H1 (cell line): ENCODE data around the gene LRG1. TPM values are rescaled to one million over a fixed set of nuclear protein-coding genes. Genes with fewer than 3 reads are reported as not detected.

Experiments
- CTCF ChIA-PET: fragments of 300-600 bp; sonication (Branson Sonifier 250); formaldehyde crosslinking; loops from one replicate; lab custom pipeline; 2021; ENCODE audit not compliant: partially characterized antibody; lab: Charles Lee
- POLR2A ChIA-PET: fragments of 300-600 bp; sonication (Branson Sonifier 250); formaldehyde crosslinking; loops from one replicate; lab custom pipeline; 2021; ENCODE audit warnings: inconsistent platforms; ENCODE audit not compliant: partially characterized antibody; lab: Charles Lee
- DNase-seq, 2 experiments: peaks; one replicate each; pipeline versions ENCODE4 v3.0.0 to v3.0.0-alpha.2; 2010 to 2022; ENCODE audit warnings: low spot score in 2 of 2, low read depth in 1 of 2, mixed read lengths in 1 of 2
- FAIRE-seq: peaks from 2 replicates; lab custom pipeline; 2011; peaks lifted over from hg19 to GRCh38; lab: Jason Lieb, UNC
- H2AFZ ChIP-seq: 2 replicates; pipeline ENCODE4 v1.8.1; 2012; ENCODE audit warnings: low read length, inconsistent platforms
- H2AK5ac ChIP-seq: 2 replicates; pipeline ENCODE4 v1.6.1; 2013; ENCODE audit warnings: low read depth, low read length
- H2BK120ac ChIP-seq: replicated peaks from 2 replicates; pipeline ENCODE3; 2013; ENCODE audit warnings: low read depth, low read length, inconsistent platforms
- H2BK12ac ChIP-seq: 2 replicates; pipeline ENCODE4 v1.6.1; 2013; ENCODE audit warnings: low read depth, low read length
- H2BK15ac ChIP-seq: 2 replicates; pipeline ENCODE4 v1.6.1; 2013; ENCODE audit warnings: low read length
- H2BK20ac ChIP-seq: 2 replicates; pipeline ENCODE4 v1.6.1; 2013; ENCODE audit warnings: low read length
- H2BK5ac ChIP-seq: 2 replicates; pipeline ENCODE4 v1.6.1; 2013; ENCODE audit warnings: low read depth, low read length
- H3K14ac ChIP-seq: 2 replicates; pipeline ENCODE4 v1.6.1; 2013; ENCODE audit warnings: inconsistent platforms; ENCODE audit not compliant: insufficient read length
- H3K18ac ChIP-seq: 2 replicates; pipeline ENCODE4 v1.6.1; 2013; ENCODE audit warnings: low read length; ENCODE audit errors: extremely low read depth
- H3K23ac ChIP-seq: 2 replicates; pipeline ENCODE4 v1.6.1; 2013; ENCODE audit warnings: inconsistent platforms; ENCODE audit not compliant: insufficient read length
- H3K23me2 ChIP-seq: 2 replicates; pipeline ENCODE4 v1.6.1; 2013; ENCODE audit warnings: low read depth, low read length
- H3K27ac ChIP-seq: 2 replicates; pipeline ENCODE4 v1.6.1; 2011; ENCODE audit warnings: low read depth, low read length, inconsistent platforms
- H3K27me3 ChIP-seq, 4 experiments: replicated peaks in 1 of 4; 1 replicate in 1 of 4; 2 replicates in 3 of 4; pipeline versions ENCODE4 v1.6.1 to v1.8.1; 2011 to 2013; ENCODE audit warnings: low read length in 3 of 4, mild to moderate bottlenecking in 3 of 4, inconsistent platforms in 2 of 4, mixed read lengths in 2 of 4, moderate library complexity in 1 of 4; ENCODE audit not compliant: control insufficient read depth in 3 of 4, insufficient read depth in 3 of 4; ENCODE audit errors: extremely low read depth in 1 of 4
- H3K36me3 ChIP-seq, 4 experiments: 2 replicates each; pipeline versions ENCODE4 v1.6.1 to v1.8.1; 2011 to 2013; ENCODE audit warnings: mild to moderate bottlenecking in 4 of 4, low read length in 3 of 4, moderate library complexity in 2 of 4, control low read depth in 1 of 4, inconsistent platforms in 1 of 4; ENCODE audit not compliant: insufficient read depth in 4 of 4, control insufficient read depth in 2 of 4
- H3K4ac ChIP-seq: replicated peaks from 2 replicates; pipeline ENCODE3; 2013; ENCODE audit warnings: low read length, low read depth, mixed read lengths, inconsistent platforms; ENCODE audit not compliant: insufficient read length
- H3K4me1 ChIP-seq, 4 experiments: replicated peaks in 1 of 4; 1 replicate in 1 of 4; 2 replicates in 3 of 4; pipeline versions ENCODE4 v1.6.1 to v1.8.1; 2011 to 2013; ENCODE audit warnings: low read length in 3 of 4, inconsistent platforms in 2 of 4, mixed read lengths in 1 of 4; ENCODE audit not compliant: insufficient read depth in 4 of 4, control insufficient read depth in 3 of 4
- H3K4me2 ChIP-seq, 2 experiments: 2 replicates each; pipeline versions ENCODE4 v1.6.1 to v1.8.1; 2011 to 2013; ENCODE audit warnings: low read depth in 2 of 2, low read length in 2 of 2, control low read depth in 1 of 2, inconsistent platforms in 1 of 2, mild to moderate bottlenecking in 1 of 2; ENCODE audit not compliant: insufficient read depth in 1 of 2
- H3K4me3 ChIP-seq, 4 experiments: fragments of 200-600, 300-600 bp in 1 of 4; sonication (generic), shearing (Covaris generic), sonication (Bioruptor Twin) in 1 of 4; 2 replicates each; pipeline versions ENCODE4 v1.5.1 to v1.8.1; 2011 to 2016; ENCODE audit warnings: low read length in 4 of 4, low read depth in 3 of 4, control low read depth in 2 of 4, inconsistent platforms in 2 of 4, mild to moderate bottlenecking in 2 of 4, mixed read lengths in 1 of 4, moderate library complexity in 1 of 4; ENCODE audit not compliant: insufficient read depth in 2 of 4; ENCODE audit errors: extremely low read depth in 1 of 4
- H3K56ac ChIP-seq: replicated peaks from 2 replicates; pipeline ENCODE3; 2013; ENCODE audit warnings: low read depth, mild to moderate bottlenecking, mixed read lengths, low read length, inconsistent platforms; ENCODE audit not compliant: insufficient read length
- H3K79me1 ChIP-seq: 2 replicates; pipeline ENCODE4 v1.6.1; 2013; ENCODE audit warnings: low read depth, low read length, control low read depth
- H3K79me2 ChIP-seq, 2 experiments: 2 replicates each; pipeline versions ENCODE4 v1.6.1 to v1.8.1; 2012 to 2013; ENCODE audit warnings: low read length in 2 of 2, mild to moderate bottlenecking in 2 of 2, inconsistent platforms in 1 of 2; ENCODE audit not compliant: insufficient read depth in 2 of 2, control insufficient read depth in 1 of 2
- H3K9ac ChIP-seq, 4 experiments: replicated peaks in 1 of 4; 1 replicate in 1 of 4; 2 replicates in 3 of 4; pipeline versions ENCODE4 v1.6.1 to v1.8.1; 2011 to 2013; ENCODE audit warnings: low read depth in 3 of 4, low read length in 3 of 4, control low read depth in 2 of 4, mild to moderate bottlenecking in 2 of 4, moderate library complexity in 2 of 4, inconsistent platforms in 1 of 4; ENCODE audit errors: extremely low read depth in 1 of 4
- H3K9me3 ChIP-seq, 2 experiments: 2 replicates each; pipeline versions ENCODE4 v1.6.1 to v1.8.1; 2012 to 2013; ENCODE audit warnings: mild to moderate bottlenecking in 2 of 2, moderate library complexity in 2 of 2, control low read depth in 1 of 2, inconsistent platforms in 1 of 2, low read depth in 1 of 2, low read length in 1 of 2, mixed read lengths in 1 of 2; ENCODE audit not compliant: insufficient read depth in 2 of 2
- H4K20me1 ChIP-seq, 2 experiments: replicated peaks in 1 of 2; 2 replicates each; pipeline versions ENCODE3 to v1.8.1; 2011 to 2013; ENCODE audit warnings: inconsistent platforms in 2 of 2, low read length in 2 of 2, mild to moderate bottlenecking in 1 of 2; ENCODE audit not compliant: insufficient read depth in 2 of 2, control insufficient read depth in 1 of 2
- H4K5ac ChIP-seq: 2 replicates; pipeline ENCODE4 v1.6.1; 2013; ENCODE audit warnings: low read length, low read depth, mixed read lengths, inconsistent platforms; ENCODE audit not compliant: insufficient read length
- H4K8ac ChIP-seq: 2 replicates; pipeline ENCODE4 v1.8.0; 2013; ENCODE audit warnings: mild to moderate bottlenecking, moderate library complexity, low read length, inconsistent platforms; ENCODE audit not compliant: insufficient read depth; ENCODE audit errors: extremely low read depth
- H4K91ac ChIP-seq: replicated peaks from 2 replicates; pipeline ENCODE3; 2013; ENCODE audit warnings: low read length, mixed read lengths, inconsistent platforms; ENCODE audit not compliant: insufficient read length
- ATF3 ChIP-seq: IDR thresholded peaks from 2 replicates; pipeline ENCODE4 v1.6.1; 2011; ENCODE audit warnings: low read depth, mild to moderate bottlenecking, low read length; ENCODE audit not compliant: insufficient read depth
- BACH1 ChIP-seq: IDR thresholded peaks from 2 replicates; pipeline ENCODE4 v1.6.1; 2012; ENCODE audit warnings: low read length, improper control_type of control experiment
- CBX8 ChIP-seq: fragments of 300-800, 300-1000 bp; sonication (generic); IDR thresholded peaks from 2 replicates; pipeline ENCODE4 v1.7.1; 2016; ENCODE audit warnings: low read depth, low read length, borderline replicate concordance
- CHD2 ChIP-seq: IDR thresholded peaks from 2 replicates; pipeline ENCODE4 v1.6.1; 2012; ENCODE audit warnings: low read length, improper control_type of control experiment
- EP300 ChIP-seq, 2 experiments: IDR thresholded peaks; 1 replicate in 1 of 2; 2 replicates in 1 of 2; pipeline ENCODE4 v1.6.1; 2011 to 2012; ENCODE audit warnings: low read depth in 2 of 2, low read length in 2 of 2, mild to moderate bottlenecking in 2 of 2, borderline replicate concordance in 1 of 2, inconsistent platforms in 1 of 2, moderate library complexity in 1 of 2
- HDAC2 ChIP-seq, 2 experiments: fragments of 300-600 bp in 1 of 2; sonication (generic) in 1 of 2; IDR thresholded peaks; 2 replicates each; pipeline ENCODE4 v1.6.1; 2011 to 2012; ENCODE audit warnings: low read depth in 2 of 2, low read length in 2 of 2, mild to moderate bottlenecking in 2 of 2, moderate library complexity in 2 of 2, borderline replicate concordance in 1 of 2, inconsistent platforms in 1 of 2
- POLR2AphosphoS5 ChIP-seq: IDR thresholded peaks from 2 replicates; pipeline ENCODE4 v1.6.1; 2011; ENCODE audit warnings: low read depth, low read length
- POU5F1 ChIP-seq: IDR thresholded peaks from 2 replicates; pipeline ENCODE4 v1.6.1; 2011; ENCODE audit warnings: low read depth, mild to moderate bottlenecking, low read length, moderate library complexity
- SP1 ChIP-seq: IDR thresholded peaks from 2 replicates; pipeline ENCODE4 v1.6.1; 2011; ENCODE audit warnings: low read depth, low read length
- TAF7 ChIP-seq: optimal IDR thresholded peaks from 2 replicates; pipeline ENCODE3; 2011; ENCODE audit warnings: low read depth, mild to moderate bottlenecking, inconsistent platforms, low read length, moderate library complexity, borderline replicate concordance
- USF2 ChIP-seq: IDR thresholded peaks from 2 replicates; pipeline ENCODE4 v1.6.1; 2011; ENCODE audit warnings: low read length, improper control_type of control experiment
- WGBS, 2 experiments: shearing (Covaris generic) in 1 of 2; methylation state at CpG; one replicate each; pipeline versions ENCODE4 v1.1.6 to v1.1.7; 2013 to 2015; ENCODE audit warnings: low lambda C conversion rate in 2 of 2, mixed read lengths in 2 of 2, inconsistent platforms in 1 of 2, low coverage in 1 of 2, missing lambda C conversion rate in 1 of 2; ENCODE audit not compliant: insufficient replicate concordance in 2 of 2, insufficient coverage in 1 of 2, insufficient read length in 1 of 2; ENCODE audit errors: extremely low coverage in 1 of 2, missing lambda C conversion rate in 1 of 2; 5-methylcytosine and 5-hydroxymethylcytosine counted together
- polyA plus RNA-seq, 7 experiments: library from polyadenylated mRNA; depleted of rRNA in 3 of 7; stranded (reverse) in 5 of 7; unstranded in 2 of 7; fragments of >200 nt in 5 of 7; fragments of 200-250 nt in 2 of 7; gene quantifications; 1 replicate in 5 of 7; 2 replicates in 1 of 7; 4 replicates in 1 of 7; pipeline versions ENCODE4 v1.2.1 to v1.2.3, GENCODE V29; 2011 to 2013; ENCODE audit warnings: missing spikeins in 2 of 7, mixed read lengths in 2 of 7
- total RNA-seq: library from RNA; stranded (reverse); fragmentation: NEBNext Ultra II Directional; extraction: Animal tissue kit (Norgen Biotek cat#: 25700); gene quantifications from 2 replicates; pipeline ENCODE4 v1.2.1, GENCODE V29; 2021

Gene LRG1
- total and polyA plus RNA-seq, 2 of the 8 experiments (the other 6 are each of a cell fraction or from before 2014, with no cell fraction given): 0.48 to 0.79 TPM

- H3K18ac ChIP-seq: no peak overlapping the region
- peaks cover 0 to 14% (median 7%) of the 10 kb centered on the region in 4 experiments; a peak in 4 of 7 replicates for H3K27me3 ChIP-seq
- peak overlapping the region; percentile 30 for H4K91ac ChIP-seq
- no peaks in the 10 kb centered on the region for H3K79me2 ChIP-seq
- no peak overlapping the region for H2AFZ ChIP-seq
- H3K56ac ChIP-seq: no peak overlapping the region
- peaks cover 4% of the 10 kb centered on the region; the same call in 1 of the 2 replicates for H3K23me2 ChIP-seq
- WGBS, 2 experiments: 84% methylated on average over 3 of the region's 3 CpGs; no CpG with 5 or more reads in 1 of the 2 experiments
- no peaks in the 10 kb centered on the region for H3K79me1 ChIP-seq
- peak overlapping the region; percentile 35 for H3K4ac ChIP-seq
- no peak overlapping the region for H2BK20ac ChIP-seq
- FAIRE-seq: no peak
- H4K8ac ChIP-seq: no peak overlapping the region
- no peak overlapping the region for H3K9ac ChIP-seq
- no peaks in the 10 kb centered on the region for H4K20me1 ChIP-seq
- no peak overlapping the region for H3K4me3 ChIP-seq
- no peak overlapping the region for H2BK15ac ChIP-seq
- no peak overlapping the region for H2BK5ac ChIP-seq
- H3K4me2 ChIP-seq: no peak overlapping the region
- H3K36me3 ChIP-seq: peaks cover 0 to 9% (median 0%) of the 10 kb centered on the region in 4 experiments; a peak in 1 of 8 replicates
- ChIA-PET CTCF (interaction anchor here (0.9 to 11.6 kb wide), 15 partner anchors 8 to 138 kb away, joined by 3 to 174 read pairs (median 4); no protein-coding TSS in a partner anchor), POLR2A (interaction anchor here (0.6 to 1.8 kb wide), 5 partner anchors 8 to 37 kb away, joined by 3 to 5 read pairs (median 3); partner anchors contain the start of gene PLIN4)
- no peak overlapping the region for H3K14ac ChIP-seq
- H3K27ac ChIP-seq: no peak overlapping the region
- H2BK12ac ChIP-seq: peak overlapping the region; percentile 33; the same call in 1 of the 2 replicates
- H3K9me3 ChIP-seq: no peaks in the 10 kb centered on the region; a peak in 1 of 4 replicates
- no peak overlapping the region for H2BK120ac ChIP-seq
- H3K4me1 ChIP-seq: peaks cover 0 to 13% (median 5%) of the 10 kb centered on the region in 4 experiments; a peak in 5 of 7 replicates
- DNase-seq: no peak
- no peak overlapping the region for H2AK5ac ChIP-seq
- H4K5ac ChIP-seq: no peak overlapping the region
- H3K23ac ChIP-seq: no peak overlapping the region
- TF ChIP-seq CBX8 (no peak), ATF3 (no peak), POU5F1 (no peak), CHD2 (no peak), SP1 (no peak), POLR2AphosphoS5 (no peak), USF2 (no peak), HDAC2 (IDR thresholded peaks at IDR 0.05; ENCODE audit: borderline replicate concordance in 1 of 2, low read depth in 2 of 2, low read length in 2 of 2) (no peak), TAF7 (no peak), BACH1 (no peak), EP300 (IDR thresholded peaks at IDR 0.05; ENCODE audit: borderline replicate concordance in 1 of 2, low read depth in 2 of 2, low read length in 2 of 2) (no peak)
These were observed 605 bp downstream of the LRG1 start for GRCh38 chr19:4539169-4539692.
